Peyer's patch (tissue), 4 donors: Measurements from ENCODE around the gene CA10.

ENCODE experiments used
- POLR2A ChIP-seq, 2 donors: fragments of 450-650 bp; IDR thresholded peaks; one replicate each; pipeline ENCODE4 v1.5.1; 2017; ENCODE audit warnings: antibody characterized with exemption in 2 of 2, mild to moderate bottlenecking in 2 of 2, moderate library complexity in 2 of 2
- TF ChIP-seq, protein P1 (sequence below), 6 experiments: fragments of 450-650 bp in 4 of 6; fragments of 200-600 bp in 2 of 6; sonication (generic) in 1 of 6; IDR thresholded peaks; one replicate each; pipeline ENCODE4 v1.5.1; 2017 to 2019; ENCODE audit warnings: antibody characterized with exemption in 6 of 6, mild to moderate bottlenecking in 3 of 6, moderate library complexity in 1 of 6

GRCh38 chr17:51683291-51683690, 475.2 kb downstream of the CA10 start:
- TF ChIP-seq POLR2A (IDR thresholded peaks at IDR 0.05), result no peak
- TF ChIP-seq, protein P1, sequence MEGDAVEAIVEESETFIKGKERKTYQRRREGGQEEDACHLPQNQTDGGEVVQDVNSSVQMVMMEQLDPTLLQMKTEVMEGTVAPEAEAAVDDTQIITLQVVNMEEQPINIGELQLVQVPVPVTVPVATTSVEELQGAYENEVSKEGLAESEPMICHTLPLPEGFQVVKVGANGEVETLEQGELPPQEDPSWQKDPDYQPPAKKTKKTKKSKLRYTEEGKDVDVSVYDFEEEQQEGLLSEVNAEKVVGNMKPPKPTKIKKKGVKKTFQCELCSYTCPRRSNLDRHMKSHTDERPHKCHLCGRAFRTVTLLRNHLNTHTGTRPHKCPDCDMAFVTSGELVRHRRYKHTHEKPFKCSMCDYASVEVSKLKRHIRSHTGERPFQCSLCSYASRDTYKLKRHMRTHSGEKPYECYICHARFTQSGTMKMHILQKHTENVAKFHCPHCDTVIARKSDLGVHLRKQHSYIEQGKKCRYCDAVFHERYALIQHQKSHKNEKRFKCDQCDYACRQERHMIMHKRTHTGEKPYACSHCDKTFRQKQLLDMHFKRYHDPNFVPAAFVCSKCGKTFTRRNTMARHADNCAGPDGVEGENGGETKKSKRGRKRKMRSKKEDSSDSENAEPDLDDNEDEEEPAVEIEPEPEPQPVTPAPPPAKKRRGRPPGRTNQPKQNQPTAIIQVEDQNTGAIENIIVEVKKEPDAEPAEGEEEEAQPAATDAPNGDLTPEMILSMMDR (IDR thresholded peaks at IDR 0.05), result no peak
